GM21529 (cell line): ENCODE data around the gene LEFTY2.
A peak's percentile ranks its signal among the peaks of the same experiment; 100 is the strongest.
"Not testable (repeated sequence)": the region's sequence is repeated elsewhere in the genome, so short reads cannot be mapped to it uniquely, and the experiment has no call there.

Source experiments
- ATAC-seq: cut with Tn5 transposase; IDR thresholded peaks from one replicate; pipeline ENCODE4 v1.9.1; 2021; ENCODE audit not compliant: unreplicated experiment

LEFTY2 gene

GRCh38 chr1:225941187-225941941 lies at the start of gene LEFTY2:
TSS of gene LEFTY2 (minus strand) at chr1:225941220. CDS start at chr1:225941140, 80 bp downstream.
- no peak for ATAC-seq

- ATAC-seq, result no peak
Measured at GRCh38 chr1:225987491-225988316, 46.7 kb upstream of the LEFTY2 start.

GRCh38 chr1:225981714-225982113 lies 40.7 kb upstream of the LEFTY2 start:
- ATAC-seq, result no peak

GRCh38 chr1:225980005-225980836 lies 39.2 kb upstream of the LEFTY2 start:
- ATAC-seq, result no peak

- no peak for ATAC-seq
Measured at GRCh38 chr1:225979421-225979820, 38.4 kb upstream of the LEFTY2 start.

GRCh38 chr1:225977937-225978748 lies 37.1 kb upstream of the LEFTY2 start:
- ATAC-seq, result peak; percentile 61

- not testable (repeated sequence) for ATAC-seq
Measured at GRCh38 chr1:225975146-225975545, 34.1 kb upstream of the LEFTY2 start.

GRCh38 chr1:225974454-225974853 lies 33.4 kb upstream of the LEFTY2 start:
- no peak for ATAC-seq

- no peak for ATAC-seq
Measured at GRCh38 chr1:225973158-225973557, 32.1 kb upstream of the LEFTY2 start.

GRCh38 chr1:225972344-225973152 lies 31.5 kb upstream of the LEFTY2 start:
- no peak for ATAC-seq

GRCh38 chr1:225970592-225971157 lies 29.7 kb upstream of the LEFTY2 start:
- not testable (repeated sequence) for ATAC-seq

- not testable (repeated sequence) for ATAC-seq
Measured at GRCh38 chr1:225969751-225970150, 28.7 kb upstream of the LEFTY2 start.

GRCh38 chr1:225965231-225965630 lies 24.2 kb upstream of the LEFTY2 start:
- ATAC-seq, result no peak

- no peak for ATAC-seq
Measured at GRCh38 chr1:225963735-225964530, 22.9 kb upstream of the LEFTY2 start.

GRCh38 chr1:225962440-225962975 lies 21.5 kb upstream of the LEFTY2 start:
- ATAC-seq, result peak; percentile 81

- no peak for ATAC-seq
Measured at GRCh38 chr1:225961659-225962439, 20.8 kb upstream of the LEFTY2 start.

- ATAC-seq, result no peak
Measured at GRCh38 chr1:225958041-225958440, 17.0 kb upstream of the LEFTY2 start.
